ENCODE results near the gene NKIRAS2. TPM values are rescaled to one million over a fixed set of nuclear protein-coding genes. Genes with fewer than 3 reads are reported as not detected.

The NKIRAS2 gene
- total and polyA plus RNA-seq, 2 of the 13 experiments (the other 11 are each of a cell fraction or from before 2014, with no cell fraction given): 27.9 to 42.0 TPM

DNA sequence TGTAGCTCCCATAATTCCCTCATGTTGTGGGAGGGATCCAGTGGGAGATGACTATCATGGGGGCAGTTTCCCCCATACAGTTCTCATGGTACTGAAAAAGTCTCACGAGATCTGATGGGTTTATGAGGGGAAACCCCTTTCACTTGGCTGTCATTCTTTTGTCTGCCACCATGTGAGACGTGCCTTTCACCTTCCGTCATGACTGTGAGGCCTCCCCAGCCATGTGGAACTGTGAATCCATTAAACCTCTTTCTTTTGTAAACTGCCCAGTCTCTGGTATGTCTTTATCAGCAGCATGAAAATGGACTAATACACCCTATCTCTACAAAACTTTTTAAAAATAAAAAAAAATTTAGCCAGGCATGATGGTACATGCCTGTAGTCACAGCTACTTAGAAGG, 36.7 kb downstream of the NKIRAS2 start:
- 71% methylated on average over 3 of the region's 3 CpGs for WGBS (ENCODE audit: low lambda C conversion rate)
- H3K4me2 ChIP-seq (ENCODE audit: low read depth, low read length): no peak overlapping the region
- TF ChIP-seq ZNF430 (CRISPR knock-in tag; IDR thresholded peaks at IDR 0.05) (peak; percentile 98), ATRX (CRISPR knock-in tag; IDR thresholded peaks at IDR 0.05; ENCODE audit: borderline replicate concordance) (no peak)
- FAIRE-seq (no peak), ATAC-seq (no peak), DNase-seq (ENCODE audit: low spot score) (no peak)
- H3K4me3 ChIP-seq (replicated peaks in 1 of 3; ENCODE audit: insufficient read depth in 1 of 3, low read depth in 2 of 3, low read length in 3 of 3): no peak overlapping the region
- no peaks in the 10 kb centered on the region for H3K36me3 ChIP-seq (replicated peaks in 1 of 2; ENCODE audit: control insufficient read depth in 1 of 2, insufficient read depth in 2 of 2, low read length in 2 of 2)
- H3K9me3 ChIP-seq (ENCODE audit: low read length): no peaks in the 10 kb centered on the region
- ChIA-PET POLR2A (interaction anchor here (1.3 to 1.6 kb wide), 2 partner anchors 24 to 90 kb away, joined by 4 read pairs; partner anchors contain the start of gene CNP), CTCF (ENCODE audit: low intra/inter-chr PET ratio, low total read pairs) (no interaction called here)
- no peak overlapping the region for H3K9ac ChIP-seq (ENCODE audit: insufficient read depth, low read depth, low read length)
- H2AFZ ChIP-seq (ENCODE audit: low read length): no peak overlapping the region
- no peaks in the 10 kb centered on the region for H3K79me2 ChIP-seq (ENCODE audit: insufficient read depth, low read length)
- H4K20me1 ChIP-seq (ENCODE audit: insufficient read depth, low read length): no peaks in the 10 kb centered on the region
- no peak overlapping the region for H3K27ac ChIP-seq (ENCODE audit: extremely low read length, insufficient read depth, low read length)
- no TSS peak for BruUV-seq (replicated peaks)
- intact Hi-C loops (cut with micrococcal nuclease; ENCODE audit: unreplicated experiment): no loop called here
- in situ Hi-C loops (cut with HindIII; ENCODE audit: extremely low pct_ligation_motif_present, low pct_unique_long_range_greater_than_20kb): no loop called here
- H3K4me1 ChIP-seq (ENCODE audit: insufficient read depth, low read length): peaks cover 34% of the 10 kb centered on the region
- H3K27me3 ChIP-seq (ENCODE audit: control insufficient read depth in 1 of 2, insufficient read depth in 2 of 2, low read length in 2 of 2): no peaks in the 10 kb centered on the region; a peak in 1 of 5 replicates

DNA sequence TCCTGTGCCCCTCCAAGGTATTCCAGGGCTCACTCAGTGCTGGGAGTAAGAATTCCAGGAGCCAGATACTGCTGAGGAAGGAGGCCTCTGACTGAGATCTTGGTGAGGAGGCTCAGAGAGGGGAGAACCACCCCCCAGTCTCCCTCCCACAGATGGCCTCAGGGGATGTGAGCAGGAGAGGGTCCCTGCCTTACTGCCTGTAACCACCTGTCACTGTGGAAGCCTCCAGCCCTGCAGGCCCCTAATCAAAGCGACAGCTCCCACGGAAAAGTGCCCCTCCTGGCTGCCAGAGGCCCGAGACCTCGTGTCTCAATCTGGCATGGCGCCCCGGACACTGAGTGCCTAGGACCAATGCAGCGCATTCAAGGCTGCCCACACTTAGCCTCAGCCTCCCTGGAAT, 38.2 kb downstream of the NKIRAS2 start:
- Histone ChIP-seq H3K9me3 (ENCODE audit: low read length) (no peaks in the 10 kb centered on the region), H3K79me2 (ENCODE audit: insufficient read depth, low read length) (no peaks in the 10 kb centered on the region), H4K20me1 (ENCODE audit: insufficient read depth, low read length) (no peaks in the 10 kb centered on the region), H3K4me1 (ENCODE audit: insufficient read depth, low read length) (peaks cover 20% of the 10 kb centered on the region), H3K4me3 (replicated peaks in 1 of 3; ENCODE audit: insufficient read depth in 1 of 3, low read depth in 2 of 3, low read length in 3 of 3) (no peak overlapping the region), H2AFZ (ENCODE audit: low read length) (no peak overlapping the region), H3K36me3 (replicated peaks in 1 of 2; ENCODE audit: control insufficient read depth in 1 of 2, insufficient read depth in 2 of 2, low read length in 2 of 2) (no peaks in the 10 kb centered on the region), H3K27ac (ENCODE audit: extremely low read length, insufficient read depth, low read length) (no peak overlapping the region), H3K27me3 (ENCODE audit: control insufficient read depth in 1 of 2, insufficient read depth in 2 of 2, low read length in 2 of 2) (no peaks in the 10 kb centered on the region; a peak in 1 of 5 replicates), H3K4me2 (ENCODE audit: low read depth, low read length) (no peak overlapping the region), H3K9ac (ENCODE audit: insufficient read depth, low read depth, low read length) (no peak overlapping the region)
- CTCF ChIA-PET (ENCODE audit: low intra/inter-chr PET ratio, low total read pairs): no interaction called here
- POLR2A ChIA-PET: interaction anchor here (0.6 kb wide), 1 partner anchor 63 kb away, joined by 4 read pairs; the partner anchor contains the start of gene KAT2A
- in situ Hi-C loops (cut with HindIII; ENCODE audit: extremely low pct_ligation_motif_present, low pct_unique_long_range_greater_than_20kb): no loop called here
- no TSS peak for BruUV-seq (replicated peaks)
- ATAC-seq (no peak), FAIRE-seq (no peak), DNase-seq (ENCODE audit: low spot score) (no peak)
- intact Hi-C loops (cut with micrococcal nuclease; ENCODE audit: unreplicated experiment): no loop called here
- WGBS (ENCODE audit: low lambda C conversion rate): 60% methylated on average over 4 of the region's 7 CpGs
- TF ChIP-seq ZNF12 (CRISPR knock-in tag; IDR thresholded peaks at IDR 0.05): no peak
- TF ChIP-seq, protein P1, sequence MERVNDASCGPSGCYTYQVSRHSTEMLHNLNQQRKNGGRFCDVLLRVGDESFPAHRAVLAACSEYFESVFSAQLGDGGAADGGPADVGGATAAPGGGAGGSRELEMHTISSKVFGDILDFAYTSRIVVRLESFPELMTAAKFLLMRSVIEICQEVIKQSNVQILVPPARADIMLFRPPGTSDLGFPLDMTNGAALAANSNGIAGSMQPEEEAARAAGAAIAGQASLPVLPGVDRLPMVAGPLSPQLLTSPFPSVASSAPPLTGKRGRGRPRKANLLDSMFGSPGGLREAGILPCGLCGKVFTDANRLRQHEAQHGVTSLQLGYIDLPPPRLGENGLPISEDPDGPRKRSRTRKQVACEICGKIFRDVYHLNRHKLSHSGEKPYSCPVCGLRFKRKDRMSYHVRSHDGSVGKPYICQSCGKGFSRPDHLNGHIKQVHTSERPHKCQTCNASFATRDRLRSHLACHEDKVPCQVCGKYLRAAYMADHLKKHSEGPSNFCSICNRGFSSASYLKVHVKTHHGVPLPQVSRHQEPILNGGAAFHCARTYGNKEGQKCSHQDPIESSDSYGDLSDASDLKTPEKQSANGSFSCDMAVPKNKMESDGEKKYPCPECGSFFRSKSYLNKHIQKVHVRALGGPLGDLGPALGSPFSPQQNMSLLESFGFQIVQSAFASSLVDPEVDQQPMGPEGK (CRISPR knock-in tag; IDR thresholded peaks at IDR 0.05): no peak
- TF ChIP-seq, protein P2, sequence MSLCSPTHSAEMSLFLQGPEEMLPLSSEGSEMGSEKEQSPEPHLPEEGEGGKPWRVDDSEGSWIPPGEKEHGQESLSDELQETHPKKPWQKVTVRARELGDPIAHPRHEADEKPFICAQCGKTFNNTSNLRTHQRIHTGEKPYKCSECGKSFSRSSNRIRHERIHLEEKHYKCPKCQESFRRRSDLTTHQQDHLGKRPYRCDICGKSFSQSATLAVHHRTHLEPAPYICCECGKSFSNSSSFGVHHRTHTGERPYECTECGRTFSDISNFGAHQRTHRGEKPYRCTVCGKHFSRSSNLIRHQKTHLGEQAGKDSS (CRISPR knock-in tag; IDR thresholded peaks at IDR 0.05; ENCODE audit: borderline replicate concordance, low read depth): no peak
- TF ChIP-seq KAT2B (IDR thresholded peaks at IDR 0.05; ENCODE audit: borderline replicate concordance, low read depth, low read length): no peak
- TF ChIP-seq, protein P3, sequence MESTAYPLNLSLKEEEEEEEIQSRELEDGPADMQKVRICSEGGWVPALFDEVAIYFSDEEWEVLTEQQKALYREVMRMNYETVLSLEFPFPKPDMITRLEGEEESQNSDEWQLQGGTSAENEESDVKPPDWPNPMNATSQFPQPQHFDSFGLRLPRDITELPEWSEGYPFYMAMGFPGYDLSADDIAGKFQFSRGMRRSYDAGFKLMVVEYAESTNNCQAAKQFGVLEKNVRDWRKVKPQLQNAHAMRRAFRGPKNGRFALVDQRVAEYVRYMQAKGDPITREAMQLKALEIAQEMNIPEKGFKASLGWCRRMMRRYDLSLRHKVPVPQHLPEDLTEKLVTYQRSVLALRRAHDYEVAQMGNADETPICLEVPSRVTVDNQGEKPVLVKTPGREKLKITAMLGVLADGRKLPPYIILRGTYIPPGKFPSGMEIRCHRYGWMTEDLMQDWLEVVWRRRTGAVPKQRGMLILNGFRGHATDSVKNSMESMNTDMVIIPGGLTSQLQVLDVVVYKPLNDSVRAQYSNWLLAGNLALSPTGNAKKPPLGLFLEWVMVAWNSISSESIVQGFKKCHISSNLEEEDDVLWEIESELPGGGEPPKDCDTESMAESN (CRISPR knock-in tag; conservative IDR thresholded peaks at IDR 0.05): no peak
- TF ChIP-seq, protein P4, sequence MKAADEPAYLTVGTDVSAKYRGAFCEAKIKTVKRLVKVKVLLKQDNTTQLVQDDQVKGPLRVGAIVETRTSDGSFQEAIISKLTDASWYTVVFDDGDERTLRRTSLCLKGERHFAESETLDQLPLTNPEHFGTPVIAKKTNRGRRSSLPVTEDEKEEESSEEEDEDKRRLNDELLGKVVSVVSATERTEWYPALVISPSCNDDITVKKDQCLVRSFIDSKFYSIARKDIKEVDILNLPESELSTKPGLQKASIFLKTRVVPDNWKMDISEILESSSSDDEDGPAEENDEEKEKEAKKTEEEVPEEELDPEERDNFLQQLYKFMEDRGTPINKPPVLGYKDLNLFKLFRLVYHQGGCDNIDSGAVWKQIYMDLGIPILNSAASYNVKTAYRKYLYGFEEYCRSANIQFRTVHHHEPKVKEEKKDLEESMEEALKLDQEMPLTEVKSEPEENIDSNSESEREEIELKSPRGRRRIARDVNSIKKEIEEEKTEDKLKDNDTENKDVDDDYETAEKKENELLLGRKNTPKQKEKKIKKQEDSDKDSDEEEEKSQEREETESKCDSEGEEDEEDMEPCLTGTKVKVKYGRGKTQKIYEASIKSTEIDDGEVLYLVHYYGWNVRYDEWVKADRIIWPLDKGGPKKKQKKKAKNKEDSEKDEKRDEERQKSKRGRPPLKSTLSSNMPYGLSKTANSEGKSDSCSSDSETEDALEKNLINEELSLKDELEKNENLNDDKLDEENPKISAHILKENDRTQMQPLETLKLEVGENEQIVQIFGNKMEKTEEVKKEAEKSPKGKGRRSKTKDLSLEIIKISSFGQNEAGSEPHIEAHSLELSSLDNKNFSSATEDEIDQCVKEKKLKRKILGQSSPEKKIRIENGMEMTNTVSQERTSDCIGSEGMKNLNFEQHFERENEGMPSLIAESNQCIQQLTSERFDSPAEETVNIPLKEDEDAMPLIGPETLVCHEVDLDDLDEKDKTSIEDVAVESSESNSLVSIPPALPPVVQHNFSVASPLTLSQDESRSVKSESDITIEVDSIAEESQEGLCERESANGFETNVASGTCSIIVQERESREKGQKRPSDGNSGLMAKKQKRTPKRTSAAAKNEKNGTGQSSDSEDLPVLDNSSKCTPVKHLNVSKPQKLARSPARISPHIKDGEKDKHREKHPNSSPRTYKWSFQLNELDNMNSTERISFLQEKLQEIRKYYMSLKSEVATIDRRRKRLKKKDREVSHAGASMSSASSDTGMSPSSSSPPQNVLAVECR (CRISPR knock-in tag; IDR thresholded peaks at IDR 0.05; ENCODE audit: borderline replicate concordance): no peak
- no peak for TF ChIP-seq ZNF557 (CRISPR knock-in tag; IDR thresholded peaks at IDR 0.05)

Data from HepG2 (cell line).